GM18858 (cell line): ENCODE data around the gene PRELP.

ENCODE experiments used
- ATAC-seq: cut with Tn5 transposase; IDR thresholded peaks from one replicate; pipeline ENCODE4 v1.9.1; 2021; ENCODE audit not compliant: unreplicated experiment

PRELP gene

GRCh38 chr1:203521074-203521794 lies 45.6 kb downstream of the PRELP start:
- no peak for ATAC-seq

DNA sequence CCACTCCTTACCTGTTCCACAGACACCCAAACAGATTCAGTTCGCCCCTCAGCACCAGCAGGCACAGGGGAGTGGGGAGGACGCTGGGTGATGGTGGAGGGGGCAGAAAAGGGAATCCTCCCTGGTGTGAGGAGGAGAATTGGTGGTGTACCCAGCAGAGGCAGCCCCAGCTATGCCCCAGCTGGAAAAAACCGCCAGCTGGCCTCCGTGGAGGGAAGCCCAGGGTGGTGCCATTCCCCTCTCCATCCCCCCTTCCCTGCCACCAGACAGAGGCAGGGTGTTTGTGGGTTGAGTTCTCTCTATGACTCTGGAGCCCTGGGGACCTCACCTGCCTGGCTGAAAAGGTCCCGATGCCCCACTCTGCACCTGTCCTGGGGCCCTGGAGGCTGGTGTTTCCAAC lies 46.2 kb downstream of the PRELP start:
- ATAC-seq: no peak

DNA sequence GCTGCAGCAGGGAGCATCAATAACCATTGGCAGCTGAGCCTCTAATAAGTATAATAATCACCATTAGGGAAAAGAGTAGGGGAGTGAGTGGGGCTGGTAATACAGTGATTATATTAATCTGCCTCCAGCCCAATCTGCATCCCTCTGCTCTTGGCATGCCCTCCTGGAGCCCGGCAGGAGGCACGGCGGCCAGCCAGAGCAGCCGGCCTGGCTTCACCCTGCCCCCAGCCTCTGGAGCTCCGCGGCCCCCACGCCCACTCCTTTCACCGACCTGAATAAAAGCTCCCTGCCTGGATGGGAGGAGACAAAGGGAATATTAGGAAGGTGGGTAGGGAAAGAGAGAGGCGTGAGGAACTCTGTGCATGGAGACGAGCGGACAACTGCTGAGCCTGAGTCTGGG lies 46.6 kb downstream of the PRELP start:
- no peak for ATAC-seq

- no peak for ATAC-seq
Measured at GRCh38 chr1:203523667-203524066, 48.1 kb downstream of the PRELP start.

DNA sequence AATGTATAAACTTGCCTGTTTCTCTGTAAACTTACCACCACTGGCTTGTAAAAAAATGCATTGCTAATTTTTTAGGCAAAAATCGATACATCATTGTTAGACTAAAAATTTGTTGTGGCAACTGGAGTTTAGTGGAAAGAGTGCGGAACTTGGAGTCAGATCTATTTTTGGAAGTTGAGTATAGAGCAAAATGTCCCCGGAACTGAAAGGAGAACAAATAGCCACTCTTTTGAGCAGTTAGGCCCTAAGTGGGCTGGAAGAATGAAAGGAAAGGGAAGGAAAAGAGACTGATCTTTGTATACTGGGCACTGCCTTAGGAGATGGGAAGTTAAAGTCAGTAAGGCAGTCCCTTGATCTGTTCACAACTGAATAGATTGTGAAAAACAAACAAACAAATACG lies 48.5 kb downstream of the PRELP start:
- ATAC-seq: no peak

- ATAC-seq: no peak
Measured at GRCh38 chr1:203524824-203525223, 49.2 kb downstream of the PRELP start.

GRCh38 chr1:203525685-203526084 lies 50.1 kb downstream of the PRELP start:
- no peak for ATAC-seq

GRCh38 chr1:203526130-203526529 lies 50.5 kb downstream of the PRELP start:
- ATAC-seq: no peak

DNA sequence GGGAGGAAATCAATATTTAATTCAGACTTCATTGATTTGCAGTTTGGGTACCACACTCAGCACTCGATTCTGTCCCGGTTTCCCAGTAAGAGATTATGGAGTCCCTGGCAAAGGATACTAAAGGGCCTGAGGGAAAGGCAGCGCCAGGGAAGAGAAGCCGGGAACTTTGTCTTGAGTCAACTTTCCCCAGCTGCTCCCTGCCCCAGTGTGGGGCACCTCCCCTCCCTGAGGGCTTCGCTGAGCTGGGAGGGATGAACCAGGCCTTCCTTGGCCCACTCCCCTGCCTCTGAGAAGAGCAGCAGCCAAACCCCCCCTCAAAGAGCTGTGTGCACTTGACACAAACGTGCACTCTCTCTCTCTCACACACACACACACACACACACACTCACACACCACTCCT lies 51.0 kb downstream of the PRELP start:
- no peak for ATAC-seq

- ATAC-seq: no peak
Measured at GRCh38 chr1:203527013-203527412, 51.4 kb downstream of the PRELP start.

- ATAC-seq: no peak
Measured at GRCh38 chr1:203528063-203528462, 52.5 kb downstream of the PRELP start.

GRCh38 chr1:203528976-203529835 lies 53.6 kb downstream of the PRELP start:
- no peak for ATAC-seq

- no peak for ATAC-seq
Measured at GRCh38 chr1:203531063-203531462, 55.5 kb downstream of the PRELP start.

DNA sequence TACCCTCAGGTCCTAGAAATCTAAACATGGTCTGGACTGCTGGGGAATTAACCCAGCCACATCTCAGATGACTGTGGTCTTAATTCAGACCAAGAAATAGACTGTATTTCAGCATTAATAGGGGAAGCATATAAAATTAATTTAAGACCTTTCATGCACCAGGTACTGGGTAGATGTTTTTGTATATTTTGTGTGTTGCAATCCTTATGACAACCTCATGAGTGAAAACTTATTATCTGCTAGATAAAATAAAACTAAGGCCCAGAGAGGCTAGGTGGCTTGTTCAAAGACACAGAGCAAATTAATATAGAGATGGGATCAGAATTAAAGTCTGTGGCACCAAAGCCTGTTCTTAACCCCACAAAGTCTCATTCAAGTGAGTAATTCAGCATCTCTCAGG lies 58.4 kb downstream of the PRELP start:
- no peak for ATAC-seq

GRCh38 chr1:203534526-203534925 lies 58.9 kb downstream of the PRELP start:
- no peak for ATAC-seq

DNA sequence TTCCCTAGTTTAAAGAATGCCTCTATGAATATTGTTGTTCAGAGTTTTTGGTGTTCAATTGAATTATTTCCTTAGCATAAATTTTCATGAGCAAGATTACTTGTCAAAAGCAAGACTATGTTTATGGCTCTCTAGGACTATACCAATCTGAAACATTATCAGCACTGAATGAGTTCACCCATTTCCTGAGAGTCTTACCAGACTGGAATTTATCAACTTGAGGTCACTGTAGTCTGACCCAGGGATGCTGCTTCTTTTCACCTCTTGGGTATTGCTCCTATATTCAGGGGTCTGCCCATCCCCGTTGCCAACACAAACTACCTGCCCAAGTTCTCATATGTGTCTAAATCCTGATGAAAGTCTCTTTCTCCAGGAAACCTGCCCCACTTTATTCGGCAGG lies 61.0 kb downstream of the PRELP start:
- ATAC-seq: no peak

DNA sequence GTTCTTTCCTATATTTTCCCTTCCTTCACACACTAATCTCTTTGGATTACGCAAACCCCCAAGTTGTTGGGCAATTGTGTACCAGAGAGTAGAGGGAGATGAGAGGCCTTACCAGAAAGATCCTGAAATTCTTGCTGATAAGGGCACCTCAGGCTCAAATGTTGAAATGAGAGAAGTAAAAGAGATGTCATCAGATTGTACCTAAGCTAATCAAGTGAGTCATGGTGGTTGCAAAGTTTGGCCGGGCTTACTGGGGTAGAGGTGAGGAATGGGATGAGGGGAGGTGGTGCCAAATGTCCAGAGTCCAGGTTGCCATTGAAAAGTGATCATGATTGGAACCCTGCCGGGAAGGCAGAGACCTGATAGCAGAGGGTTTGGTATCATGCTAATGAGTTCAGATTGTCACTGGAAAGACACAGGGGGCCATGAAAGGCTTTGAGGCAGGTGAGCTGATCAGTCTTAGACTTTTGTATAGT lies 61.4 kb downstream of the PRELP start:
- ATAC-seq: no peak

GRCh38 chr1:203537806-203538464 lies 62.3 kb downstream of the PRELP start:
- ATAC-seq: no peak

- no peak for ATAC-seq
Measured at GRCh38 chr1:203538726-203539125, 63.1 kb downstream of the PRELP start.

DNA sequence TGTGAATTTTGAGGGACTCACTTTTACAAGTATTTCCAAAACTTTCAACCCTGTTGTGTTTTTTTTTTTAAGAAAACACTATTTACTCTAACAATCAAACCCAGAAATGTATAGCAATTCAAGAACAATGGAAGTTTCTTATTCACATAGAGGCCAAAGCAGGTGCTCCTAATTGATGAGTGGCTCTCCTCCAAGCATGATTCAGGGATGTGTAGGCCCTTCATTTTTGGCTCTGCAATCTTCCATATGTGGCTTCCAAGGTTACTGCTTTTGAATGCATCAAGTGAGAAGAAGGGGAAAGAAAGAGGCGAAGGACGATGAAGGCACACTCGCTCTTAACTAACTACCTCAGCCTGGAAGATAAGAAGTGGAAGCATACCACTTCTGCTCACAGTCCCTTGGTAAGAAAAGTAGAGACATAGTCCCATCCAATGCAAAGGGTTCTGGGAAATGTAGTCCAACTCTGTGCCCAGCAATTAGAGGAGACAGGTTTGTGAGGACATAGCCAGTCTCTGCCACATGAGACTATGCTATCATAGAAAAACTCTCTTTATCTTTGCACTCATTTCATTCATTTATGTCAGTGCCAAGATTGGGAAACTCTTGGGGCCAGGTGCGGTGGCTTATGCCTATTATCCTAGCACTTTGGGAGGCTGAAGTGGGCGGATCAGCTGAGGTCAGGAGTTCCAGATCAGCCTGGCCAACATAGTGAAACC lies 64.4 kb downstream of the PRELP start:
- ATAC-seq: no peak
